GM12872 (cell line): ENCODE measurements around the gene RAPGEF2.

Experiments
- TF ChIP-seq, protein P1 (sequence below): IDR thresholded peaks from 3 replicates; pipeline ENCODE4 v1.5.1; 2011; ENCODE audit warnings: low read depth, mild to moderate bottlenecking, low read length, moderate library complexity; ENCODE audit not compliant: insufficient read depth

Gene RAPGEF2

DNA sequence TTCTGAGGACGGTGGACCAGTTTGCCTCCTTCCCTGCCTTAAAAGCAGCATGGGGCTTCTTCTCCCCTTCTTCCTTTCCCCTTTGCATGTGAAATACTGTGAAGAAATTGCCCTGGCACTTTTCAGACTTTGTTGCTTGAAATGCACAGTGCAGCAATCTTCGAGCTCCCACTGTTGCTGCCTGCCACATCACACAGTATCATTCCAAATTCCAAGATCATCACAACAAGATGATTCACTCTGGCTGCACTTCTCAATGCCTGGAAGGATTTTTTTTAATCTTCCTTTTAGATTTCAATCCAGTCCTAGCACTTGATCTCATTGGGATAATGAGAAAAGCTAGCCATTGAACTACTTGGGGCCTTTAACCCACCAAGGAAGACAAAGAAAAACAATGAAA is 255.3 kb downstream of the RAPGEF2 start:
- TF ChIP-seq, protein P1, sequence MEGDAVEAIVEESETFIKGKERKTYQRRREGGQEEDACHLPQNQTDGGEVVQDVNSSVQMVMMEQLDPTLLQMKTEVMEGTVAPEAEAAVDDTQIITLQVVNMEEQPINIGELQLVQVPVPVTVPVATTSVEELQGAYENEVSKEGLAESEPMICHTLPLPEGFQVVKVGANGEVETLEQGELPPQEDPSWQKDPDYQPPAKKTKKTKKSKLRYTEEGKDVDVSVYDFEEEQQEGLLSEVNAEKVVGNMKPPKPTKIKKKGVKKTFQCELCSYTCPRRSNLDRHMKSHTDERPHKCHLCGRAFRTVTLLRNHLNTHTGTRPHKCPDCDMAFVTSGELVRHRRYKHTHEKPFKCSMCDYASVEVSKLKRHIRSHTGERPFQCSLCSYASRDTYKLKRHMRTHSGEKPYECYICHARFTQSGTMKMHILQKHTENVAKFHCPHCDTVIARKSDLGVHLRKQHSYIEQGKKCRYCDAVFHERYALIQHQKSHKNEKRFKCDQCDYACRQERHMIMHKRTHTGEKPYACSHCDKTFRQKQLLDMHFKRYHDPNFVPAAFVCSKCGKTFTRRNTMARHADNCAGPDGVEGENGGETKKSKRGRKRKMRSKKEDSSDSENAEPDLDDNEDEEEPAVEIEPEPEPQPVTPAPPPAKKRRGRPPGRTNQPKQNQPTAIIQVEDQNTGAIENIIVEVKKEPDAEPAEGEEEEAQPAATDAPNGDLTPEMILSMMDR: no peak

DNA sequence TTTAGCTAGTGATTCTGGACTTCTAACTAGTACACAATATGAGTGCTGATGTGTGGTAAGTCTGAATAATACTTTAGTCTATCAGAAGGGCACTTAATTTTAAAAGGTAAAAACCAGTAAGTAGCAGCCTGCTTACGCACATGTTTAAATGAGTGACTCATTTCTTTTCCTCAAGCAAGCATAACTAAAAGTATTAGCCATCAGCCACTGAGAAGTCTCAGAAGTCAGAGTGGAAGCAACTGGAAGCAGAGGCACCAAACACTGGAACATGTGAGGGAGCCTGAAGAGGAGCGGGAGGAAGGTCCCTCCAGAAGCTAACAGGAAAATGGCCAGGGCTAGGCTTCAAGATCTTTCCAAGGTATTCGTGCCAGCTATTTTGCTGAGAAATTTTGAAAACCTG is 257.7 kb downstream of the RAPGEF2 start:
- TF ChIP-seq, protein P1: no peak

DNA sequence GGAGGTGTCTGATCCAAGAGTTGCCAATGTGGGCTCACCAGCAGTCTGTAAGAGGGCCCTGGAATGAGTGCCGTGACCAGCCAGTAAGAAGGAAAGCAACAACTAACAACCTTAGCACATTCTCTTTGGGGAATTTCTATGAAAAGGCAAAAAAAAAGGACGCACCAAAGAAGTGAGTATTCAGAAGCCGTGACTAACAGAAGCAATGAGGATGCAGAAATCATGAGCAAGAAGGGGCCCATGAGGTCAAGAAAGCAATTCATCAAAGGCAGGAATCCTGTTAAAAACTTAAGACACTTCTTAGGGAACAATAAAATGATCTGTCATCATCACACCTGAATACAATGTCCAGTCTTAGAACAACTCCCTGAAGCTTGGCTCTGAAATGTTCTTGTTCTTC is 260.5 kb downstream of the RAPGEF2 start:
- TF ChIP-seq, protein P1: no peak

DNA sequence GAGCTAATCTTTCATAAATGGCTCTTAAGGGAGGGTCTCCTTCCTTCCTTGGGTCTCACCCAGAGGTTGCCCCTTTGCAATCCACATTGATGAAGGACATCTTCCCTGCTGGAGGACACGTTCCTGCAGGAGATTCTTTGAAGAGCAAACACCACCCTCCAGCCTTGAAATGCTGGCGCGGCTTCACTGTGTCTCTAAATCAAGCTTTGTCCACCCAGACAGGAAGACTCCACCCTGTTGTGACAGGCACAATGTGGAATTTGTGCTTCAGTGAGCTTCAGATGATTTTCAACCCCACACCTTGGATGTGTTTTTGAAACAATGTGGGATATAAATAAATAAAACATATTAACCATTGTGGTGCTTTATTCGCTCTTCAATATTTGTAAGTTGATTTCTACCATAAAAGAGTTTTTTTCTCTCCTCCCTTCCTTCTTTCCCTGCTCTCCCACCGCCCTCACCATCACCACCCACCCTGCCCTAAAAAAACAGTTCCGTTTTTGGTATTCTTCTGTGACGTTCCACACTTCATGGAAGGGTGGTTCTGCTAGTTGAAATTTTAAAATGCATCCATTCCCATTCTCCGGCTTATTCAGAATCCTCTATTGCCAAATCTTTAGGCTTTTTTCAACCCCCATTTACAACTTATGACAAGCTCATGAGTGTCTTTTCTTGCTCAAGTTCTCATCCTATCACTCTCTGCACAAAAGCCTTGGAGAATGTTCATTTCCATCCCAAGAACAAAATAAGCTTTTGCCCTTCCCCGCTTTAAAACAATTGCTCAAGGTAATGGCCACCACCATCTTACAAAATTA is 264.3 kb downstream of the RAPGEF2 start:
- TF ChIP-seq, protein P1: no peak

DNA sequence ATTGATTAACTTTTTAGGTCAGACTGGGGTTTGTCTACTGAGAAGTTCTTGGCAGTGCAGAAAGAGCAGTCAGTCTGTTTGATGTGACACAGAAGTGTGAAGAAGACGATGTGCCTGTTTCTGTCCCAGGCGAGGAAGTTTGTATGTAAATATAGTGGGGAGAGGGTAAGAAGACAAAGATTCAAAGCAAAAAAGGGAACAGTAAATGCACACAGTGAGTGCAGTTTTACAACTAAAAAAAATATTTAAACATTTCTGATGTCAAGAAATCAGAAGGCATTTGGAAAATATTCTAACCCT is 264.9 kb downstream of the RAPGEF2 start:
- TF ChIP-seq, protein P1: no peak

DNA sequence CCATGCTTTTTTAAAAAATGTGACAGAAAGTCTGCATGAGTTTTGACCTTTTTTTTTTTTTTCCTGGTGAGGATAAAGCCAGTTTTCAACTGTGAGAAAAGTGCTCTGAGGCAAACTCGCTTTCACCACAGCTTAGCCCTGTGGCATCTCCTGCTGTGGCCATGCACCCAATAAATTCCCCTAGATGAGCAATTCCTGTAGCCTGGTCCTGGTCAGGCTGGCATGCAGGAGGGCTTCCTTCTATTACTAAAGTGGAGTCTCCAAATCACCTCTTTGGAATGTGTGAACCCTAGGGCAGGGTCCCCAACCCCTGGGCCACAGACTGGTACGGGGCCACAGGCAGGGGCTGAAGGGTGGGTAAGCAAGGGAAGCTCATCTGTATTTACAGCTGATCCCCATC is 265.4 kb downstream of the RAPGEF2 start:
- TF ChIP-seq, protein P1: no peak

DNA sequence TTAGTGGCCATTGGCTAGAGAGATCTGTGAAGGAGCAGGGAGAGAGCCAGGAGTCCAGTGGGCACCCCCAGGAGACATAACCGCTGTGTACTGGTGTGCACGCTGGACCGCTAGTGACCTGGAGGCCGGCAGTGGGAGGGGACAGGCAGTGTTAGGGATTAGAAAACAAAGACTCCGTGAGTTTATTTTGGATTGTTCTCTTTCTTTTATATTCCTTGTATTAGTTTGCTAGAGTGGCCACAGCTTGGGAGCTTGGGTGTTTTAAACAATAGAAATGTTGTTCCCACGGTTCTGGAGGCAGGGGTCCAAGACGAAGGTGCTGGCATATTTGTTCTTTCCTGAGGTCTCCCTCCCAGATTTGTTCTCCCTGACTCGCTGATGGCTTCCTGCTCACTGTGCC is 266.4 kb downstream of the RAPGEF2 start:
- TF ChIP-seq, protein P1: no peak
